Lower leg skin (tissue), 4 donors: Measurements from ENCODE around the gene LGR4. TPM values are rescaled to one million over a fixed set of nuclear protein-coding genes. Genes with fewer than 3 reads are reported as not detected.

ENCODE experiments used
- DNase-seq, 2 donors: peaks; one replicate each; pipeline ENCODE4 v3.0.0-alpha.2; 2019; ENCODE audit warnings: low spot score in 2 of 2
- H3K4me3 ChIP-seq: fragments of 200-600 bp; sonication (generic); 2 replicates; pipeline ENCODE4 v1.5.1; 2017; ENCODE audit warnings: mild to moderate bottlenecking, low read depth; ENCODE audit not compliant: poor library complexity, severe bottlenecking
- POLR2A ChIP-seq, 2 donors: fragments of 450-650 bp; IDR thresholded peaks; one replicate each; pipeline ENCODE4 v1.6.1; 2016 to 2017; ENCODE audit warnings: antibody characterized with exemption in 2 of 2, mild to moderate bottlenecking in 1 of 2, moderate library complexity in 1 of 2
- WGBS, 2 donors: methylation state at CpG; one replicate each; pipeline ENCODE4 v1.1.5; 2018; 5-methylcytosine and 5-hydroxymethylcytosine counted together
- intact Hi-C: fragments of 100-400 bp; cut with DNase I; formaldehyde crosslinking; loops from one replicate; pipeline ENCODE4 v1.15.0; 2023; ENCODE audit warnings: low total_unique reads
- total RNA-seq, 4 donors: library from RNA; depleted of rRNA; stranded (reverse); fragments of >200 nt; gene quantifications; one replicate each; pipeline ENCODE4 v1.1.0, GENCODE V29; 2016
- TF ChIP-seq, protein P1 (sequence below), 3 donors: fragments of 450-650 bp; IDR thresholded peaks; one replicate each; pipeline ENCODE4 v1.5.1; 2016; ENCODE audit warnings: antibody characterized with exemption in 3 of 3, mild to moderate bottlenecking in 3 of 3, moderate library complexity in 2 of 3

LGR4 gene
- total RNA-seq, 4 donors from 2014 or later: 32.0 to 70.2 (median 50.4) TPM

DNA sequence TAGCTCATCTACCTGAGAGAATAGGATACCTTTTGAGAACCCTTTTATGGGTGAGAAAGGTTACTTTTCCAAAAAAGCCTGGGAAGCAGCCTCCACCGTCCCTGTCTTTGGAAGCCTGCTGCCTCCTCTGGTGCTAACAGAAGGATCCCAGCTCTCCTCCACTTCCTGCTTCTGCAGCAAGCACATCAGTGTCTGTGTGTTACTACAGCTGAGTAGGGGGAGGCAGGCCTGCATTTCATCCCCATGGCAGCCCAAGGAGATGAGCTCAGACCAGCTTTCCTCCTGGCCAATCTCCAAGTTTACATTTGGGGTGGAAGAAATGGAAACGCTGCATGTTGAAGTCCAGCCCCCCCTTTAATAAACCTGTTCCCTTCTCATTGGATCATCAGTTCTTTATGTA, 102.2 kb downstream of the LGR4 start:
- H3K4me3 ChIP-seq: no peak overlapping the region
- DNase-seq: no peak
- TF ChIP-seq, protein P1, sequence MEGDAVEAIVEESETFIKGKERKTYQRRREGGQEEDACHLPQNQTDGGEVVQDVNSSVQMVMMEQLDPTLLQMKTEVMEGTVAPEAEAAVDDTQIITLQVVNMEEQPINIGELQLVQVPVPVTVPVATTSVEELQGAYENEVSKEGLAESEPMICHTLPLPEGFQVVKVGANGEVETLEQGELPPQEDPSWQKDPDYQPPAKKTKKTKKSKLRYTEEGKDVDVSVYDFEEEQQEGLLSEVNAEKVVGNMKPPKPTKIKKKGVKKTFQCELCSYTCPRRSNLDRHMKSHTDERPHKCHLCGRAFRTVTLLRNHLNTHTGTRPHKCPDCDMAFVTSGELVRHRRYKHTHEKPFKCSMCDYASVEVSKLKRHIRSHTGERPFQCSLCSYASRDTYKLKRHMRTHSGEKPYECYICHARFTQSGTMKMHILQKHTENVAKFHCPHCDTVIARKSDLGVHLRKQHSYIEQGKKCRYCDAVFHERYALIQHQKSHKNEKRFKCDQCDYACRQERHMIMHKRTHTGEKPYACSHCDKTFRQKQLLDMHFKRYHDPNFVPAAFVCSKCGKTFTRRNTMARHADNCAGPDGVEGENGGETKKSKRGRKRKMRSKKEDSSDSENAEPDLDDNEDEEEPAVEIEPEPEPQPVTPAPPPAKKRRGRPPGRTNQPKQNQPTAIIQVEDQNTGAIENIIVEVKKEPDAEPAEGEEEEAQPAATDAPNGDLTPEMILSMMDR (IDR thresholded peaks at IDR 0.05): no peak
- no peak for TF ChIP-seq POLR2A (IDR thresholded peaks at IDR 0.05)
- intact Hi-C loops: no loop called here
- 49 to 69% methylated on average over 2 of the region's 2 CpGs for WGBS, 2 donors

DNA sequence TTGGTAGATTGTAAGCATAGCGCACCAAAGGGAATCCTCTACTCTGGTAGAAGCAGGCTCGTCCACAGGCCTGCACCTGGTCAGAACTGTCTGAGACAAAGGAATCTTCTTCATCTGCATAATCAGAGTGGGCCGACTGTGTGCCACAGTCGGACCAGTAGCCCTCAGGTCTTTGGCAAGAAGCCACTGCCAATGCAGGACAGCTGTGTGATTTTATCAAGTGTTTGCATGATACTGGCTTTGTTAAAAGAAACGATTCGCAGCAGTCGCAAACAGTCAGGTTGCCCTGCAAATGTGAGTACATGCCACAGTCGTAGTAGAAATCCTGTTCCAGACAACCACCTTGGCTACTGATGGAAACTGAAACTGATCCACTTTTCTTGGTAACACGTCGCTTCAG, 104.7 kb downstream of the LGR4 start:
- intact Hi-C loops: no loop called here
- 88 to 89% methylated on average over 10 of the region's 10 CpGs for WGBS, 2 donors
- DNase-seq: no peak
- H3K4me3 ChIP-seq: no peak overlapping the region
- TF ChIP-seq, protein P1 (IDR thresholded peaks at IDR 0.05): no peak
- TF ChIP-seq POLR2A (IDR thresholded peaks at IDR 0.05): no peak

- TF ChIP-seq, protein P1 (IDR thresholded peaks at IDR 0.05): no peak
- no peak for TF ChIP-seq POLR2A (IDR thresholded peaks at IDR 0.05)
- peak overlapping the region; percentile 73 for H3K4me3 ChIP-seq
- DNase-seq: no peak
- WGBS, 2 donors: 25 to 34% methylated on average over 13 of the region's 13 CpGs
- intact Hi-C loops: no loop called here
Observed at GRCh38 chr11:27363576-27364117, 108.9 kb downstream of the LGR4 start.

DNA sequence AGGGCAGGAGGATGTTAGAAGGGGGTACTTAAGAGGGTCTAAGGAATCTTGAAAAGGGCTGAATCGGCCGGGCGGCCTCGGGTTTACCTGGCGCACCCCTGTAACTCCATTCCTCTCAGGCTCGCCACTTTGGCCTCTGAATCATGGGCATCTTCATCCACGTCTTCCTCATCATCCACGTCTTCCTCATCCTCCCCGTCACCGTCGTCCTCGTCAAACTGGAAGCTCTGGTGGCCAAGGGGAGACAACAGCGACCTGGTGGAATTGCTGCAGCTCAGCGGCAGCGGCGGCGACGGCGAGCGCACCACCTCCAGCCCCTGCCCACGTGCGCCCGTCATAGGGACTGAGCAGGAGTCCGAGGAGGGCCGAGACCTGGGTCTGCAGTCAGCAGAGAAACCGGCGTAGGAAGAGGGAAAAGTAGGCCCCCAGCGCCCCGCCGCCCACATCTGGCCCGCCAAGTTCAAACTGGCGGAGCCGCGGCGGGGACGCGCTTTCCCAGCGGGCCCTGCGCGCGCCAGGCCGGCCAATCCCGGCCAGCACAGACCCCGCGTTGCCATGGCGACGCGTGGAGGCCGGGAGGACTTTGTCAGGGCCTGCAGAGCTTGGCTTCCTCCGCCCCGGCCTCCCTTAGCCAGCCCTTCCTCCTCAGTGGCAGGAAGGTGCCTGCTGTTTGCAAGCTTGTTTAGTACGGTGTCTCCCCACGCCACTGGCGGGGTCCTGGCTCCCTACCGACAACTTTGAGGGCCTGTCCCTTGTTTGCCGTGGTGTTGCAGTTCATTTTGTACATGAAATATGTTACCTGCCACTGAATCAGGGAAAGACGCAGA, 109.6 kb downstream of the LGR4 start, which contains the start of gene CCDC34:
Gene CCDC34 (minus strand): TSS at position 467 of the 827 bp plus-strand sequence. CDS start 21 bp downstream, at position 446.
- TF ChIP-seq POLR2A (IDR thresholded peaks at IDR 0.05): no peak
- TF ChIP-seq, protein P1 (IDR thresholded peaks at IDR 0.05): no peak
- peak within 1 kb of the TSS; percentile 73 for H3K4me3 ChIP-seq
- DNase-seq: peak; percentile 85 to 97
- WGBS, 2 donors: 1 to 2% methylated on average over 31 to 44 of the region's 57 CpGs
- intact Hi-C loops: no loop called here

DNA sequence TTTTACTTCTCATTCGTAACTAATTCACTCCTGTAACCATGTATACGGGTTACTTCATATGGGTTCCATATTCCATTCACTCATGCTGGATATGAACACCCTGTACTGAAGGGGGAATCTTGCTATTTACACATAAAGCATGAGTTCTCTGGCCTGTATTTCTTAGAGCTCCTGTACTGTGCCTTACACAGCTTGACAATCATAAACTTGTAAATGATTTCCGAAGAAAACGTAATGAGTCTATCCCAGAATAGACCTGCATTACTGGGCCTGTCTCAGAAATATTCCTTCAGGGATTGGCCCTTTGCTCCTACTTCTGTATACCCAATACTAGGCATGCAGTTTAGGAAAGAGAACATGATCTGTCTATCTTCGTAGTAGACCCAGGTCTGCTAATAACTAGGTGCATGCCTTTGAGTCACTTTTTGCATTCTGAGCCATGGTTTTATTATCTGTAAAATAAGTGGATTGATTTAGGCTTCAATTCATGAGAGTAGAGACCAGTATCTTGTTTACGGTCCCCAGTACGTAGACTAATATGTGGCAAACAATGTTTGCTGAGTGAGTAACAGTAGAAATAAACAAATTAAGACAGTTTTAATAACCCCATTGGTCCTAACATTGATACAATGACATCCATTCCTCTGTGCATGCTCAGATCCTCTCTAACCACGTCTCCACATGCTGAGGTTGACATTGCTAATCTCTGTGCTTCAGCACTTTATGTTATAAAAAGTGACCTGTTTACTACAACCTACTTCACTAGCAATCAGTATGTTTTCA, 110.8 kb downstream of the LGR4 start:
- no peak for DNase-seq
- TF ChIP-seq, protein P1 (IDR thresholded peaks at IDR 0.05): no peak
- TF ChIP-seq POLR2A (IDR thresholded peaks at IDR 0.05): no peak
- WGBS, 2 donors: 59 to 69% methylated on average over 8 of the region's 8 CpGs
- H3K4me3 ChIP-seq: no peak overlapping the region
- intact Hi-C loops: no loop called here
